ENCODE data around the gene KLHL29. TPM values are rescaled to one million over a fixed set of nuclear protein-coding genes. Genes with fewer than 3 reads are reported as not detected.

KLHL29 gene
- total RNA-seq, 1 donor from 2014 or later: 5.0 TPM

DNA sequence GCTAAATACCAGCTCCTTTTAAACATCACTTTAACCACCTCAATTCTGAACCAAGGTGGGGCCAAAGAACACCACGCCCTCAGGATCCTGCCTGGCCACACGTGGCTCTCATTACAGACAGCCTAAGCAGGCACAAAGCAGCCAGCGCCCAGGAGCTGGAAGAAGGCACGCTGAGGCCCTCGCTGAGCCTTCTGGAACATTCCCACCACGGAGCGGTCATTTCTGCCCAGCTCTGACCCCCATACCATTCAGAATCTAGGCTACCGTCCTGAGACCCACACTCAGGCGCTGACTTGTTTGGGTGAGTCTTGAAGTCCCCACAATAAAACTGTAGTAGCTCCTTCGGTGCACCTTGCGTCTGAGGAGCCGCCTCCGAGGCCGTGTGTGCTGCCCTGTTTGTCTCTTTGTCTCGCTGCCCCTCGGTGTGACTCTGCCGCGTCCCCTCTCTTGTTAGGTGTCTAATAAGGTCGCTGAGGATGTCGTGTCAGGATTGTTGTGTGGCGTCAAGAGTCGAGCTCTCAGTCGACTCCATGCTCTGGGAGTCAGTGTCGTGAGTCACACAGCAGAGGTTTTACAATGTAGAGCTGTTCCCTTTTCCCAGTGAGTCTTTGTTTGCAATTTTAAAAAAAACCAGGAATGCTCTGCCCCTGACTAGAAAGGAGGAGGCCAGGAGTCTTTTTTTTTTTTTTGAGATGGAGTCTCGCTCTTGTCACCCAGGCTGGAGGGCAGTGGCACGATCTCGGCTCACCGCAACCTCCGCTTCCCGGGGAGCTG lies 242.4 kb downstream of the KLHL29 start:
- TF ChIP-seq, protein P1, sequence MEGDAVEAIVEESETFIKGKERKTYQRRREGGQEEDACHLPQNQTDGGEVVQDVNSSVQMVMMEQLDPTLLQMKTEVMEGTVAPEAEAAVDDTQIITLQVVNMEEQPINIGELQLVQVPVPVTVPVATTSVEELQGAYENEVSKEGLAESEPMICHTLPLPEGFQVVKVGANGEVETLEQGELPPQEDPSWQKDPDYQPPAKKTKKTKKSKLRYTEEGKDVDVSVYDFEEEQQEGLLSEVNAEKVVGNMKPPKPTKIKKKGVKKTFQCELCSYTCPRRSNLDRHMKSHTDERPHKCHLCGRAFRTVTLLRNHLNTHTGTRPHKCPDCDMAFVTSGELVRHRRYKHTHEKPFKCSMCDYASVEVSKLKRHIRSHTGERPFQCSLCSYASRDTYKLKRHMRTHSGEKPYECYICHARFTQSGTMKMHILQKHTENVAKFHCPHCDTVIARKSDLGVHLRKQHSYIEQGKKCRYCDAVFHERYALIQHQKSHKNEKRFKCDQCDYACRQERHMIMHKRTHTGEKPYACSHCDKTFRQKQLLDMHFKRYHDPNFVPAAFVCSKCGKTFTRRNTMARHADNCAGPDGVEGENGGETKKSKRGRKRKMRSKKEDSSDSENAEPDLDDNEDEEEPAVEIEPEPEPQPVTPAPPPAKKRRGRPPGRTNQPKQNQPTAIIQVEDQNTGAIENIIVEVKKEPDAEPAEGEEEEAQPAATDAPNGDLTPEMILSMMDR (IDR thresholded peaks at IDR 0.05; ENCODE audit: insufficient read depth, low read length, severe bottlenecking): no peak
- FAIRE-seq: no peak
- no peaks in the 10 kb centered on the region for H3K27me3 ChIP-seq (ENCODE audit: control insufficient read depth, insufficient read depth, low read length)
- H3K36me3 ChIP-seq (ENCODE audit: control insufficient read depth, insufficient read depth, low read length): no peaks in the 10 kb centered on the region
- DNase-seq (ENCODE audit: low read depth): no peak
- no peak overlapping the region for H3K4me3 ChIP-seq (ENCODE audit: low read depth, low read length)

DNA sequence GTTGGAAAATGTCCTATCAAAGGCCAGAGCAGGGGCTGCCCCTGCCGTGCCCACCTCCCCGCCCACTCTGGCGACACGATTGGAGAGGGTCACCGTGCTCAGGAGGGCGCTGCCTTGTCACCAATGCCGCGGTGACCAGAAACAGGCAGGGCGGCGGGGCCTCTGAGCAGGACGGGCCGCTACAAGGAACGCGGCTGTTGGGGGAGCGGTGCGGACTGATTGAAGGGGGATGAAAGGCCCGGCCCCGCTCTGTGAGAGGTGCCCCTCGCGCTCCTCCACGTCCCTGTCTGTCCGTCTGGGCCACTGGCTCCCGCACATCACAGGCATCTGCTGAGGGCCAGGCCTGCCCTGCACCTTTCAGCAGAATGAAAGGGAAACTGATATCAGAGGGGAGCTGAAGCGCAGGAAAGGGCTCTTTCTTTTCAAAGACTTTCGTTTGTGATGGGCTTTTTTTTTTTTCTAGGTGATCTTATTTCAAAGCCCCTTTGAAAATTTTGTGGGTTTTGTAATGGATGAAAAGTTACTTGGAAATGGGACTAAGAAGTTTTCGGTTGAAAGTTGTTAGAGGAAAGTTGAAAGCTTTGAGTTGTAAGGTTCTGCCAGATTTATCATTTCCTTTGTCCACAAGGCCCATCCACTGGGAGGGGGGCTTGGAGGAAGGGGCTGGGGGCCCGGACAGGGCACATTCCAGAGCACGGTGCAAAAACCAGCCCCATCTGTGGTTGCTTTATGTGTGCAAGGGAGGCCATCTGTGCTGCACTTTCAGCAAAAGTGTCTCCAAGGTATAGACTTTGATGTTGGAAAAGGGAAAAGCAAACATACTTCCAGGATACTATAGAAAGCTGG lies 244.2 kb downstream of the KLHL29 start:
- TF ChIP-seq, protein P1 (IDR thresholded peaks at IDR 0.05; ENCODE audit: insufficient read depth, low read length, severe bottlenecking): no peak
- FAIRE-seq (no peak), DNase-seq (ENCODE audit: low read depth) (no peak)
- no peaks in the 10 kb centered on the region for H3K27me3 ChIP-seq (ENCODE audit: control insufficient read depth, insufficient read depth, low read length)
- H3K4me3 ChIP-seq (ENCODE audit: low read depth, low read length): no peak overlapping the region
- no peaks in the 10 kb centered on the region for H3K36me3 ChIP-seq (ENCODE audit: control insufficient read depth, insufficient read depth, low read length)

- Histone ChIP-seq H3K36me3 (ENCODE audit: control insufficient read depth, insufficient read depth, low read length) (no peaks in the 10 kb centered on the region), H3K27me3 (ENCODE audit: control insufficient read depth, insufficient read depth, low read length) (no peaks in the 10 kb centered on the region), H3K4me3 (ENCODE audit: low read depth, low read length) (no peak overlapping the region)
- TF ChIP-seq, protein P1 (IDR thresholded peaks at IDR 0.05; ENCODE audit: insufficient read depth, low read length, severe bottlenecking): no peak
- no peak for DNase-seq (ENCODE audit: low read depth)
- no peak for FAIRE-seq
These were observed 244.9 kb downstream of the KLHL29 start for GRCh38 chr2:23629772-23630480.

- TF ChIP-seq, protein P1 (IDR thresholded peaks at IDR 0.05; ENCODE audit: insufficient read depth, low read length, severe bottlenecking): no peak
- Histone ChIP-seq H3K36me3 (ENCODE audit: control insufficient read depth, insufficient read depth, low read length) (no peaks in the 10 kb centered on the region), H3K4me3 (ENCODE audit: low read depth, low read length) (no peak overlapping the region), H3K27me3 (ENCODE audit: control insufficient read depth, insufficient read depth, low read length) (no peaks in the 10 kb centered on the region)
- DNase-seq (ENCODE audit: low read depth) (no peak), FAIRE-seq (no peak)
These were observed 246.0 kb downstream of the KLHL29 start for GRCh38 chr2:23630961-23631360.

DNA sequence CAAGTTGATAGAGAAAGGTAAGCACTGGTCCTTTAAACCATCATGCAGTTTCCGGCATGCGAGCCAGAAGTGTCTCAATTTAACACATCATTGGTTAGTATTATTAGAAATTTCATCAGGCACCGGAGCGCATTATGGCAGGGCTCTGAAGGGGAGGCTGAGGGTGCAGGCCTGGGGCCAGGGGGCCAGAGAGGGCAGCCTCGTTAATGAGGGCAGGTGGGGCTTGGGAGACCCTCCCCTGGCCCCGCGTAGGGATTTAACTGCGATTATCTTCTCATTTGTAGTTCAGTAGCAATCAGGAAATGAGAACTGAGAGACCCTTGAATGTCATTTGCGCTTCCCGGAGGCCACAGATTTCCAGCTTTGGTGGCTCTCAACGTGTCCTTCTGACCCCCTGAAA lies 246.4 kb downstream of the KLHL29 start:
- H3K27me3 ChIP-seq (ENCODE audit: control insufficient read depth, insufficient read depth, low read length): no peaks in the 10 kb centered on the region
- no peaks in the 10 kb centered on the region for H3K36me3 ChIP-seq (ENCODE audit: control insufficient read depth, insufficient read depth, low read length)
- no peak for FAIRE-seq
- DNase-seq (ENCODE audit: low read depth): no peak
- TF ChIP-seq, protein P1 (IDR thresholded peaks at IDR 0.05; ENCODE audit: insufficient read depth, low read length, severe bottlenecking): no peak
- H3K4me3 ChIP-seq (ENCODE audit: low read depth, low read length): no peak overlapping the region
